ENCODE results near the gene CDH4.

CDH4 gene

GRCh38 chr20:61659994-61660346 is 407.9 kb downstream of the CDH4 start:
- DNase-seq (ENCODE audit: low read depth in 2 of 2) = no peak
- no peak for TF ChIP-seq CTCF (IDR thresholded peaks at IDR 0.05; ENCODE audit: low read depth, low read length)
- H3K4me3 ChIP-seq (replicated peaks in 1 of 2; ENCODE audit: low read depth in 2 of 2, low read length in 2 of 2) = no peak overlapping the region

GRCh38 chr20:61660559-61660958 is 408.5 kb downstream of the CDH4 start:
- TF ChIP-seq CTCF (IDR thresholded peaks at IDR 0.05; ENCODE audit: low read depth, low read length) = no peak
- H3K4me3 ChIP-seq (replicated peaks in 1 of 2; ENCODE audit: low read depth in 2 of 2, low read length in 2 of 2) = no peak overlapping the region
- no peak for DNase-seq (ENCODE audit: low read depth in 2 of 2)

GRCh38 chr20:61661025-61661424 is 409.0 kb downstream of the CDH4 start:
- H3K4me3 ChIP-seq (replicated peaks in 1 of 2; ENCODE audit: low read depth in 2 of 2, low read length in 2 of 2) = no peak overlapping the region
- DNase-seq (ENCODE audit: low read depth in 2 of 2) = no peak
- no peak for TF ChIP-seq CTCF (IDR thresholded peaks at IDR 0.05; ENCODE audit: low read depth, low read length)

GRCh38 chr20:61661583-61661982 is 409.5 kb downstream of the CDH4 start:
- no peak for TF ChIP-seq CTCF (IDR thresholded peaks at IDR 0.05; ENCODE audit: low read depth, low read length)
- no peak for DNase-seq (ENCODE audit: low read depth in 2 of 2)
- H3K4me3 ChIP-seq (replicated peaks in 1 of 2; ENCODE audit: low read depth in 2 of 2, low read length in 2 of 2) = no peak overlapping the region

GRCh38 chr20:61662226-61662967 is 410.3 kb downstream of the CDH4 start:
- no peak for DNase-seq (ENCODE audit: low read depth in 2 of 2)
- no peak for TF ChIP-seq CTCF (IDR thresholded peaks at IDR 0.05; ENCODE audit: low read depth, low read length)
- H3K4me3 ChIP-seq (replicated peaks in 1 of 2; ENCODE audit: low read depth in 2 of 2, low read length in 2 of 2) = no peak overlapping the region

- no peak overlapping the region for H3K4me3 ChIP-seq (replicated peaks in 1 of 2; ENCODE audit: low read depth in 2 of 2, low read length in 2 of 2)
- DNase-seq (ENCODE audit: low read depth in 2 of 2) = no peak
- no peak for TF ChIP-seq CTCF (IDR thresholded peaks at IDR 0.05; ENCODE audit: low read depth, low read length)
These were observed 410.9 kb downstream of the CDH4 start for GRCh38 chr20:61662968-61663331.
